CD1c-positive myeloid dendritic cell (primary cell): ENCODE data around the gene NSUN2.

ENCODE experiments used
- DNase-seq: peaks from one replicate; pipeline ENCODE4 v3.0.0-alpha.2; 2016; ENCODE audit errors: extremely low spot score

NSUN2 gene

GRCh38 chr5:6557807-6558575, 74.9 kb downstream of the NSUN2 start:
- no peak for DNase-seq

DNA sequence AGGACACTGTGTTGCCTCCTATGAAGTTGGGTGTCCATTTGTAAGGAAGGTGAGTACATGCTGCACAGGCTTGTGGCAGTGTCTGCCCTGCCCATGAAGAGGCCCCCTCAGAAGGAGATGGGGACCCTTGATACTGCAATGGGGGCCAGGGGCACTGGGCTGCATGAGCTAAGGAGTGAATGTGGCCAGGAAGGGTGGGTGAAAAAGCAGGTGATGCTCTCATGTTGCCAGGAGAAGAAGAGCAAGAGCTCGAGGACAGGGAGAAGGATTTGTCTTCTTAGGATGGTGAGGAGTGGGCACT, 76.1 kb downstream of the NSUN2 start:
- DNase-seq, result no peak

DNA sequence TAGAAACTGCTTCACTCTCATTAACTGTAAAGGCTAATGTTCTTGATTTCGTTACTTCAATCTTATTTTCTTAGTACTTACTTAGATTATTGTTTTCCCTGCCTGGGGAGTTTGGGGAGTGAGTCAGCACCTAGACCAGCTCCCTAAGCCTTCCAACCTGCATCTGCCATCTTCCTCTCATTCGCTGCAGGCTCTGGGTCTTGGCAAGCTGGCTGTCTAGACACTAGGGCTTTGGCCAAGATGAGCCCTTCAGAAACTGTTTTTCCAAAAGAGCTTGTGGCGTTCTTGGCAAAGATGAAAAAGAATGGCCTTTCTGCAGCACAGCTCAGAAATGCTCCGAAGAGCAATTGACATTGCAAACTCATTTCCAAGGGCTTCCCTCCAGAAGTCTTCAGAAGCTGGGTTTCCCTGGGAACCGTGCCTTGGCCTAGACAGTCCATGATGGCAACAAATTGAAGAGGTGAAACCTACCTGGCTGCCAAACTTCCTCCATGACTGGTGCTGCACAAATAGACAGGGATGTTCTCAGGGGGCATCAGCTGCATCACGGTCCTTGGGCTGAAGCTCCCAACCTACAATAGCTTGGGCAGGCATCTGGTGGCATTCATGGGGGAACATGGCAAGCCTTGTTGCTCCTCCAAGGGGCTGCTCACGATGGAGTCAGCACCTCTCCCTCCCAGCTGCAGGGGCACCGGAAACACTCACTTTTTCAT, 76.6 kb downstream of the NSUN2 start:
- no peak for DNase-seq

- no peak for DNase-seq
Measured at GRCh38 chr5:6554812-6555211, 78.0 kb downstream of the NSUN2 start.

DNA sequence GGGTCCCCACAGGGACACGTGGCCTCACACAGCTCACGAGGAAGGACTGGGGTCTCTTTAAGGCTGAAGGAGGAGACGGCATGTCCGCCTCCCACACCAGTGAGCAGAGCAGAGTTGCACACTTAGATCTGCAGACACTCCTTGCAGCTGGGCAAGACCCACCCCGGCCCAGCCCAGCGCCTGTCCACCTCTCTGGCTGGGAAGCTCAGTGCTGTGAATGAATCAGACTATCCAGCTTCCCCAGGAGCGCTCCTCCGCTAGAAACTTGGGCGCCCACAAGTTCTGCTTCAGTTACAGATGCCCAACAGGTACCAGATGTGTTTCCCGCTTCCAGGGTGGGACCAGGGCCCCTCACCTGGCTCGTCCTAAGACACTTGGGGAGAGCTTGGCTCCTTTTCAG, 78.9 kb downstream of the NSUN2 start:
- DNase-seq, result no peak

- DNase-seq, result no peak
Measured at GRCh38 chr5:6552612-6553011, 80.2 kb downstream of the NSUN2 start.

- DNase-seq, result no peak
Measured at GRCh38 chr5:6551955-6552313, 80.9 kb downstream of the NSUN2 start.

DNA sequence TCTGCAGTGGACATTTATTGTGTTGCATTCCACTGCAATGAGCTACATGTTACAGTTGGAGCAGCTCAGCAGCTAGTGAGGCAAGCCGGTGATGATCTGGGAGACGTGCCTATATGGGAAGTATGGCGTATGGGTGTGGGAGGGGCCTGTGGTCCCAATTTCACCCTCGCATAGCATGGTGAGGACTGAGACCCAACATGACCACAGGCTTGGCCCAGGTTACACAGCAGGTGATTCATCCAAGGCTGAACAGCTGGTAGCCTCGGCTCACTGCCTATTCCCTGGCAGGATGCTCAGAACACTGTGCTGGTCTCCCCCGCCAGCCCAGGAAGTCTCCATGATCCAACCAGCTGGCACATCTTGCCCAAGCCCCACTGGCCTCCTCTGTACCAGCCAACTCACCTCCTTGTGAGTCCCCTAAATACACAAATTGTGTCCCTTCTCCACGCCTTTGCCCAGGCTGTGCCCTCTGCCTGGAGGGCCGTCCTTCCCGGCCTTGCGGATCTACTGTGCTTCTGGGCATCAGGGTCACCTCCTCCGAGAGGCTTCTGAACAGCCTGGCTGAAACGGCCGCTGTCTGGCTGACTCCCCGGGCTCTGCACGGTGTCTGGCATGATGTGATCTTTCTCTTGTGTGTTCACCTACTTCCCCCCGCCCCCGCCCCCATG, 81.4 kb downstream of the NSUN2 start:
- DNase-seq, result no peak

GRCh38 chr5:6550628-6551027, 82.2 kb downstream of the NSUN2 start:
- no peak for DNase-seq
